Sigmoid colon (tissue), 7 donors: Measurements from ENCODE around the gene BLTP2. TPM values are rescaled to one million over a fixed set of nuclear protein-coding genes. Genes with fewer than 3 reads are reported as not detected.
A peak's percentile ranks its signal among the peaks of the same experiment; 100 is the strongest.

Source experiments
- DNase-seq: peaks from one replicate; pipeline ENCODE4 v3.0.0-alpha.2; 2019
- H3K27ac ChIP-seq, 4 donors: fragments of 200-600 bp; sonication (generic); one replicate each; pipeline ENCODE4 v1.5.1; 2016 to 2019; ENCODE audit warnings: mild to moderate bottlenecking in 1 of 4
- H3K27me3 ChIP-seq, 3 donors: fragments of 200-600 bp; sonication (generic); one replicate each; pipeline ENCODE4 v1.5.1; 2019; ENCODE audit warnings: mild to moderate bottlenecking in 1 of 3
- H3K36me3 ChIP-seq, 4 donors: fragments of 200-600 bp; sonication (generic); one replicate each; pipeline ENCODE4 v1.5.1; 2016 to 2019
- H3K4me1 ChIP-seq, 4 donors: fragments of 200-600 bp; sonication (generic); one replicate each; pipeline ENCODE4 v1.5.1; 2017 to 2019
- H3K4me3 ChIP-seq, 4 donors: fragments of 200-600 bp; sonication (generic); one replicate each; pipeline ENCODE4 v1.5.1; 2017 to 2019; ENCODE audit warnings: mild to moderate bottlenecking in 2 of 4, moderate library complexity in 1 of 4
- H3K9me3 ChIP-seq, 4 donors: fragments of 200-600 bp in 3 of 4; sonication (generic) in 3 of 4; one replicate each; pipeline versions ENCODE4 v1.5.1 to v1.6.1; 2013 to 2019
- CTCF ChIP-seq, 4 experiments: fragments of 450-650 bp in 3 of 4; fragments of 200-600 bp in 1 of 4; IDR thresholded peaks; one replicate each; pipeline ENCODE4 v1.5.1; 2016 to 2019; ENCODE audit warnings: antibody characterized with exemption in 4 of 4, mild to moderate bottlenecking in 3 of 4, moderate library complexity in 2 of 4
- EP300 ChIP-seq, 4 donors: sonication (generic); formaldehyde crosslinking; IDR thresholded peaks; one replicate each; pipeline ENCODE4 v1.6.1; 2017; ENCODE audit warnings: antibody characterized with exemption in 4 of 4
- POLR2A ChIP-seq, 2 donors: fragments of 450-650 bp; IDR thresholded peaks; one replicate each; pipeline ENCODE4 v1.6.1; 2016; ENCODE audit warnings: antibody characterized with exemption in 2 of 2, mild to moderate bottlenecking in 2 of 2, moderate library complexity in 2 of 2
- POLR2AphosphoS5 ChIP-seq, 4 donors: sonication (generic); formaldehyde crosslinking; IDR thresholded peaks; one replicate each; pipeline ENCODE4 v1.6.1; 2017; ENCODE audit warnings: antibody characterized with exemption in 4 of 4
- WGBS, 2 donors: extraction: QIAGEN DNeasy Blood & Tissue Kit; methylation state at CpG; one replicate each; pipeline ENCODE4 v1.1.7; 2013; 5-methylcytosine and 5-hydroxymethylcytosine counted together
- intact Hi-C: fragments of 100-400 bp; cut with DNase I; formaldehyde crosslinking; loops from one replicate; pipeline ENCODE4 v1.15.1; 2023
- polyA plus RNA-seq, 3 donors: library from polyadenylated mRNA; stranded (reverse); fragments of 200-250 nt; gene quantifications; one replicate each; pipeline ENCODE4 v1.2.3, GENCODE V29; 2013
- total RNA-seq, 4 donors: library from RNA; depleted of rRNA; stranded (reverse); fragments of >200 nt; gene quantifications; one replicate each; pipeline ENCODE4 v1.1.0, GENCODE V29; 2016
- donor health status: healthy with polysubstance abuse.
- donor health status: Bipolar disorder and iron deficiency.
- donor health status: healthy.

The BLTP2 gene
- total and polyA plus RNA-seq, 7 donors = 10.2 to 84.5 (median 71.0) TPM

DNA sequence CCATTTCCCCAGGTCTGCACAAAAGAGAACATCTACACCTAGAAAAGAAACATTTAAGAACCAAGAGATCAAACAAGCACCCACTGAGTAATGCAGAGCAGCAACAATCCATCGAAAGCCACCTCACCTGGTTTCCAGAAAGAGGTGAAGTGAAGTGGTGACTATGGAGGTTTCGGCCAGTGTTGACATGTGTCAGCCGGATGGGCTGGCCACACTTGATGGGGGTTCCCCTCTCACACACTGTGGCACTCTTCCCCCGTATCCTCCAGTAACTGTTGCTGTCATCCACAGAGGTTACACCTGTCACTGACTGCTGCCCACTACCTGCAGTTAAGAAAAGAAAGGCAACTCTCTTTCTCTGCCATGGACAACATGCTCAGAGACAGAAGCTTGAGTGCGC is 10.2 kb upstream of the BLTP2 start:
- Histone ChIP-seq H3K4me3 (no peak overlapping the region), H3K27ac (no peak overlapping the region), H3K36me3 (peaks cover 3 to 64% (median 14%) of the 10 kb centered on the region in 4 donors), H3K4me1 (peaks cover 0 to 8% (median 0%) of the 10 kb centered on the region in 4 donors), H3K9me3 (no peaks in the 10 kb centered on the region), H3K27me3 (no peaks in the 10 kb centered on the region)
- no peak for DNase-seq
- 93 to 95% methylated on average over 5 of the region's 5 CpGs for WGBS, 2 donors
- intact Hi-C loops = no loop called here
- TF ChIP-seq EP300 (IDR thresholded peaks at IDR 0.05) = no peak
- no peak for TF ChIP-seq CTCF (IDR thresholded peaks at IDR 0.05)
- TF ChIP-seq POLR2AphosphoS5 (IDR thresholded peaks at IDR 0.05) = no peak

DNA sequence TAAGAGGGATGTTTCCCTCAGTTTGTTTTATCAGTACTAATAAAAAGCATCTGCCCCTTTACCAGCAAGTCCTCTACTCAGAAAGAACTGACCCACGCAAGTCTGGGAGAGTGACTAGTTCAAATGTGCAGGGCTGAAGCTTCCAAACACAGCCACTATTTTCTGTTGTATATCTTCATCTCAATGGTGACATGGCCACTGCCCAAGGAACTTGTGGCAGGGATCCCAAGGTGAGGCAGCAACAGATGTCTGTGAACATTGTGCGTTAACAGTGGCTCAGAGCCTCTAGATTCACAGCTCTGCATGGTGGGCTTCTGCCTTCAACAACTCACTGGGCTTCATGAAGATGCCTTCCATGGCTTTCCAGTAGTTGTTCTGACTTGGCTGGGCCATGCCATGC is 3.7 kb upstream of the BLTP2 start:
- H3K4me1 ChIP-seq = peaks cover 0 to 33% (median 23%) of the 10 kb centered on the region in 4 donors
- TF ChIP-seq POLR2A (IDR thresholded peaks at IDR 0.05) (no peak), POLR2AphosphoS5 (IDR thresholded peaks at IDR 0.05) (no peak), EP300 (IDR thresholded peaks at IDR 0.05) (no peak), CTCF (IDR thresholded peaks at IDR 0.05) (no peak)
- no peak overlapping the region for H3K27ac ChIP-seq
- no peak for DNase-seq
- intact Hi-C loops = loop anchor here (5.0 kb wide), 1 partner anchor 64 kb away; the partner anchor contains the start of gene PROCA1
- 92 to 94% methylated on average over 2 of the region's 2 CpGs for WGBS, 2 donors
- no peaks in the 10 kb centered on the region for H3K9me3 ChIP-seq
- no peaks in the 10 kb centered on the region for H3K27me3 ChIP-seq
- peaks cover 0 to 40% (median 4%) of the 10 kb centered on the region in 4 donors for H3K36me3 ChIP-seq
- no peak overlapping the region for H3K4me3 ChIP-seq

DNA sequence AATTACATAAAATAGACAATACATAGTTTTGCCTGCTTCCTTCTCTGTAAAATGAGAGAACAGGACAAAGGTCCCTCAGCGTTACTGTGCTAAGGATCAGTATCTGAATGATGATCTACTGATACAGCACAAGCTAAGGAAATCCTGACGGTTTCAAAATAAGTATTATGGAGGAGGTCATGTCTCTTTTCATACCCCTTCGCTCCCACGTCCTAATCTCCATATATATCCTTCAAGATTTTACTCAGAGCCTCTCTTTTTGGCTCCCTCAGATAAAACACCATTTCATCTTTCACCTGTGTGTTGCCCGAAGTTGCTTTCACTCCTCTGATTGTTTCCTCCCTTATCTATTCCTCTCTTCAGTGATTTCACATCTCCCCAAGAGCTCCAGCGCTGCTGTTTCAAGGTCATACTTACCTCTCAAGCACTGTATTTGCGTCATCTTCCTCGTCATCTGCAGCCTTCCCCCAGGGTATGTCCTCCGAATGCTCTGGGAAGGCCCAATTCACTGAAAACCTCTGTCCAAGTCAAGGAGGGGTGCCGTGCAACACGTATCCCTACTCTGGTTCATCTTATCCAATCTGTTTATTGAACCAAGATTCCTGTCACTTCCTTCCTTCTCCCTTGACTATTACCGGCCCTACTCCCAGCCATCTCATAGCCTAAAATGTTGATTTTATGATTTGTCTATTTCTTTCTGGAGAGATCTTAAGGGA is 1.2 kb upstream of the BLTP2 start:
- H3K27me3 ChIP-seq = no peaks in the 10 kb centered on the region
- peaks cover 4 to 49% (median 8%) of the 10 kb centered on the region in 4 donors for H3K36me3 ChIP-seq
- peak overlapping the region in 3 of 4 donors; percentile 1 to 99 (median 21) for H3K4me3 ChIP-seq
- no peak for DNase-seq
- intact Hi-C loops = loop anchor here (5.0 kb wide), 1 partner anchor 66 kb away; the partner anchor contains the start of gene PROCA1
- H3K9me3 ChIP-seq = no peaks in the 10 kb centered on the region
- TF ChIP-seq POLR2A (IDR thresholded peaks at IDR 0.05) (no peak), EP300 (IDR thresholded peaks at IDR 0.05) (no peak), CTCF (IDR thresholded peaks at IDR 0.05) (no peak), POLR2AphosphoS5 (IDR thresholded peaks at IDR 0.05) (no peak)
- H3K27ac ChIP-seq = peak overlapping the region; percentile 91 to 97 (median 95)
- 22 to 61% methylated on average over 12 of the region's 12 CpGs for WGBS, 2 donors
- peaks cover 0 to 40% (median 32%) of the 10 kb centered on the region in 4 donors for H3K4me1 ChIP-seq

GRCh38 chr17:28645576-28645939 is 600 bp upstream of the BLTP2 start:
- intact Hi-C loops = loop anchor here (2.0 to 5.0 kb wide), 2 partner anchors 15 to 67 kb away; partner anchors contain the start of genes PROCA1 and SDF2
- peaks cover 4 to 49% (median 12%) of the 10 kb centered on the region in 4 donors for H3K36me3 ChIP-seq

More at GRCh38 chr17:28645576-28645939, 600 bp upstream of the BLTP2 start:
- Histone ChIP-seq H3K27ac (peak overlapping the region; percentile 91 to 97 (median 95)), H3K4me3 (peak overlapping the region; percentile 42 to 99 (median 96)), H3K4me1 (peaks cover 0 to 40% (median 32%) of the 10 kb centered on the region in 4 donors), H3K27me3 (no peaks in the 10 kb centered on the region), H3K9me3 (no peaks in the 10 kb centered on the region)
- peak; percentile 63 for DNase-seq
- TF ChIP-seq POLR2AphosphoS5 (IDR thresholded peaks at IDR 0.05) (no peak), CTCF (IDR thresholded peaks at IDR 0.05) (no peak), EP300 (IDR thresholded peaks at IDR 0.05) (no peak), POLR2A (IDR thresholded peaks at IDR 0.05) (no peak)
- WGBS, 2 donors = 6 to 30% methylated on average over 8 of the region's 8 CpGs
